AG10803 (cell line): ENCODE results near the gene CCDC74B.
"Not testable (repeated sequence)": the region's sequence is repeated elsewhere in the genome, so short reads cannot be mapped to it uniquely, and the experiment has no call there.

Experiments
- DNase-seq: peaks from one replicate; pipeline ENCODE4 v3.0.0; 2010; ENCODE audit warnings: low read depth
- H3K4me3 ChIP-seq: 2 replicates; pipeline ENCODE4 v1.5.1; 2011; ENCODE audit warnings: mild to moderate bottlenecking, low read length, control low read depth
- CTCF ChIP-seq: conservative IDR thresholded peaks from 2 replicates; pipeline ENCODE4 v1.5.1; 2011; ENCODE audit warnings: mild to moderate bottlenecking, low read length, control low read depth, inconsistent platforms

The CCDC74B gene

DNA sequence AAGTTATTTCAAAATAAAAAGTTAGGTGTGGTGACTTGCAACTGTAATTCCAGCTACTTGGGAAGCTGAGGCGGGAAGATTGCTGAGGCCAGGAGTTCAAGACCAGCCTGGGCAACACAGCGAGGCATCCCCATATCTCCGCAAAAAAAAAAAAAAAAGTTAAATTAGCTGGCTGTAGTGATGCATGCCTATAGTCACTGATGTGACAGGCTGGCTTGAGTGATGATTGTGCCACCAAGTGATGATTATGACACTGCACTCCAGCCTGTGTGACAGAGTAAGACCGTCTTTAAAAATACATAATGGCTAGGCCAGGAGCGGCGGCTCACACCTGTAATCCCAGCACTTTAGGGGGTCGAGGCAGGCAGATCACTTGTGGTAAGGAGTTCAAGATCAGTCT lies 25.0 kb upstream of the CCDC74B start:
- H3K4me3 ChIP-seq, result no peak overlapping the region
- DNase-seq, result no peak
- TF ChIP-seq CTCF, result no peak

DNA sequence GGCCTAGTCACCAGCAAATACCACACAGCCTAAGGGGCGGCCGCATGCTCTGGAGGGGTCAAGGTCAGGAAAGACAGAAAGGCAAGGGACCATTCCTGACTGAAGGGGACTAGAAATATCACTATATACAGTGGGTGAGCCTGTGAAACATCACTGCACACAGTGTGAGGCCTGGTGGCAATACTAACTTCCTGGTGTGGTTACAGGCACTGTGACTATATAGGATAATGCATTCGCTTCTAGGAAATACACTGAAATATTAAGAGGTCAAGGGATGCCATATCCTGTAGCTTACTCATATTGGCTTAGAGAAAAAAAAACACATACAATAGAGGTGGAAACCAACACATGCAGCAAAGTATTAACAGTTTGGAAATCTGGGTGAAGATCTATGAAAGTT lies 24.3 kb upstream of the CCDC74B start:
- DNase-seq, H3K4me3 ChIP-seq: not testable (repeated sequence)

DNA sequence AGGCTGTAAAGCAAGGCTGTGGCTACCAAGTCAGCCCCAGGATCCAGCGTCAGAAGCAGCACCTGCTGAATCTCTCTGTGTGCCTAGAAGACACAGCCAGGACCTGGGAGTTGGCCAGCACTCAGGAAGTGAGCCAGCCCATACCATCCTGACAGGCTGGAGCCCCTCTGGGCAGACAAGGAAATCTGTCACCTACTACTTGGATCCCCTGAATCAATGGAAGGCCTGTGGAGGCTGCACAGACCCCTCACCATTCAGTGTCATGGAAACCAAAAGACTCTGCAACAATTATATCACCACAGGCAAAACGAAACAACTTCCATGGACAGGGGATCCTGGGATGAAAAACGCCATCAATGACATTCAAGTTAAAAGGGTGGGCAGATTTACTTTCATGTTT lies 21.7 kb upstream of the CCDC74B start:
- H3K4me3 ChIP-seq, DNase-seq: not testable (repeated sequence)

DNA sequence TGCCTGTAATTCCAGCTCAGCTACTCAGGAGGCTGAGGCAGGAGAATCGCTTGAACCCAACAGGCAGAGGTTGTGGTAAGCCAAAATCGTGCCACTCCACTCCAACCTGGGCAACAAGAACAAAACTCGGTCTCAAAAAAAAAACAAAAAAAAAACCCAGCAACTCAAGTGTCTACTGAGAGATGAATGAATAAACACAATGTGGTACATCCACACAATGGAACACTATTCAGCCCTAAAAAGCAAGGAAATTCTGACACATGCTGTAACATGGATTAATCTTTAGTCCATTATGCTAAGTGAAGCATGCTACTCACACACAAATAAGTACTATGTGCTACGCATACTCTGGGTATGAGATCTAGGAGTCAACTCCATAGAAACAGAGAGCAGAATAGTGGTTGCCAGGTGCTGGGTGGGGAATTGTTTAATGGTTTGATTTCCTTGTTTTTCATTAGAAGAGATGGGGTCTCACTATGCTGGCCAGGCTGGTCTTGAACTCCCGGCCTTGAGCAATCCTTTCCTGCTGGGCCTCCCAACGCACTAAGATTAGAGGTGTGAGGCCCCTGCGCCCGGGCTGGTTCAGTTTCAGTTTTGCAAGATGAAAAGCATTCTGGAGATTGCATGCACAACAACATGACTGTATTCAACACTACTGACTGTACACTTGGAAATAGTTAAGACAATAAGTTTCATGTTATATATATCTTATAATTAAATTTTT lies 20.5 kb upstream of the CCDC74B start:
- H3K4me3 ChIP-seq, result no peak overlapping the region
- no peak for DNase-seq
- no peak for TF ChIP-seq CTCF

GRCh38 chr2:130162968-130163367 lies 18.1 kb upstream of the CCDC74B start:
- DNase-seq, result no peak
- TF ChIP-seq CTCF, result no peak

GRCh38 chr2:130162486-130162885 lies 17.6 kb upstream of the CCDC74B start:
- H3K4me3 ChIP-seq, DNase-seq: not testable (repeated sequence)

More at GRCh38 chr2:130162968-130163367, 18.1 kb upstream of the CCDC74B start:
- H3K4me3 ChIP-seq, result no peak overlapping the region

DNA sequence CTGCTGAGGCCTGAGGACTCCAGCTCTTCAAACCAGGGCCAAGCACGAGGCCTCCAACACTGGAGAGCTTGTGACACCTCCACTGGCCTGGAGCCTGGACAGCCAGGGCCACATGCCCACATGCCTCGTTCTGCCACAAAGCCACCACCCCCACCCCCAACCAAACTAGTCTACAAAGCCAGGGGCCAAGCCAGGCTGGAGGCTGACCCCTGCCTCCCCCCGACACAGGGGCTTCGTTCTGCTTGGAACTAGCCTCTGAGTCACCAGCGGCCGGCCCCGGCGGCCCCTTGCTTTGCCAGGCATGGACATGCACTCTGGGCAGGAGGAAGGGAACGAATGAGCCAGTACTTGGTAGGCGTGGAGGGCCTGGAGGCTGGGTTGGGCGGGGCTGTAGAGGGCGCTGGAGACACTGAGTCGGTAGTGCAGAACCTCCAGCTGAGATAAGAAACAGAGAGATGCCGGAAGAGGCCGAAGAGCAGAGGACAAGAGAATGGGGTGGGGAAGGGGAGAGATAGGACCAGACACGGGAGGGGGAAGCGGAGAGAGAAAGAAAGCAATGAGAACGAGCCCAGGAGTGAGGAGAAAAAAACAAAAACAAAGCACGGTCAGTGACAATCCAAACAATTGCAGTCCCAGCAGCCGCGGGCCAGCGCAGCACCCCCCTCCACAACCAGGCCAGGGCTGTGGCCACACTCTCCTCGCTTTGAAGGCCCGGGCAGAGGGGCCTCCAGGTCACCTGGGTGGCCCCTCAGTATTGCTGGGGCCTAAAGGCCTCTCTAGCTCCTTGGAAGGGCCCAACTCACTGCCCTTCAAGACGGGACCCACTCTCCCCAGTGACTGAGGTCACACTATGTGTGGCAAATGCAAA lies 16.2 kb upstream of the CCDC74B start:
- not testable (repeated sequence) for H3K4me3 ChIP-seq, DNase-seq

GRCh38 chr2:130160131-130160530 lies 15.2 kb upstream of the CCDC74B start:
- H3K4me3 ChIP-seq, result no peak overlapping the region
- TF ChIP-seq CTCF, result no peak
- DNase-seq, result no peak

GRCh38 chr2:130159376-130159775 lies 14.5 kb upstream of the CCDC74B start:
- not testable (repeated sequence) for H3K4me3 ChIP-seq, DNase-seq
